ENCODE data around the gene BCL2L2.

GRCh38 chr14:23297096-23297495 lies 9.5 kb upstream of the BCL2L2 start:
- TF ChIP-seq CTCF (IDR thresholded peaks at IDR 0.05) (no peak), POLR2A (IDR thresholded peaks at IDR 0.05) (no peak)

All from esophagus squamous epithelium (tissue), 4 donors.